Iris pigment epithelial cell (primary cell): ENCODE results near the gene C1QTNF12.
A peak's percentile ranks its signal among the peaks of the same experiment; 100 is the strongest.

Source experiments
- DNase-seq: peaks from one replicate; pipeline ENCODE4 v3.0.0-alpha.2; 2011; ENCODE audit warnings: low read depth

Gene C1QTNF12

DNA sequence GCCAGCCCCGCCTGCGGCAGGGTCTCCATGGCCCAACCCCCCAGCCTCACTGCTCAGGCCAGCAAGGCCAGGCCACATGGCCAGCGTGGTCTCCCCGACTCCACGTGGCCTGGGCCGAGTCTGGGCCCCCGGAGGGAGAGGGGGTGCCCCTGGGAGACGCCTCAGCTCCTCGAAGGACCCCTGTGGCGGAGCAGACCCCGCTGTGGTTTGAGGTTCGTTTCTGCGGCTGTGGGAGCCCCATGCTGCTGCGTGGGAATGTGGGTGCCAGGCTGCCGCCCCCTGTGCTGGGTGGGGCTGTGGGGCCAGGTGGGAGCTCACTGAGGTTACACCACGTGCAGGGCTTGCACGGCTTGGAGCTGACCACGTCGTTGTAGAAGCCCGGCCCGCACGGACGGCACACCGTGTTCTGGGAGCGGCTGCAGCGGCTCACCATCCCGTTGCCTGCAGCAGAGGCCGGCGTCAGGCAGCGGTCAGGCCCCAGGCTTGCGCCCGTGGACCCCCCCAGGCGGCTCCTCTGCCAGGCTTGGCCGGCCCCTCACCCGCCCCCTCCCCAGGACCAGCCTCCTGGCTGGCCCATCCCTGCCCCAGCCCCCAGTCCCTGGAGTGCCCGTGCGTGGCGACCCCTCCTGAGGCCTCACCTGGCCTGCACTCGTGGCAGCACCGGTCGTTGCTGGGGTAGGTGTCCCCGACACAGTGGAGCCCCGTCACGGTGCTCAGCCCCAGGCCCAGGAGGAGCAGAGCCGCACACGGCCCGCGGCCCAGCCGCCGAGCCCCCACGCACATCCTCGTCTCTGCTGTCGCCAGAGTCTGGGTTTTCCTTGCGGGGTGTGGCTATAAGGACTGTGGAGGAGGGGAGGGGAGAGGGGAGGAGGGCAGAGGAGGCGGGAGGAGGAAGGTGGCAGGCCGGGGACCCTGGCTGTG, 32.9 kb downstream of the C1QTNF12 start, which contains the start of gene TNFRSF4:
Gene TNFRSF4 (minus strand): TSS at position 809 of the 921 bp plus-strand sequence. CDS start 26 bp downstream, at position 783.
- no peak for DNase-seq

DNA sequence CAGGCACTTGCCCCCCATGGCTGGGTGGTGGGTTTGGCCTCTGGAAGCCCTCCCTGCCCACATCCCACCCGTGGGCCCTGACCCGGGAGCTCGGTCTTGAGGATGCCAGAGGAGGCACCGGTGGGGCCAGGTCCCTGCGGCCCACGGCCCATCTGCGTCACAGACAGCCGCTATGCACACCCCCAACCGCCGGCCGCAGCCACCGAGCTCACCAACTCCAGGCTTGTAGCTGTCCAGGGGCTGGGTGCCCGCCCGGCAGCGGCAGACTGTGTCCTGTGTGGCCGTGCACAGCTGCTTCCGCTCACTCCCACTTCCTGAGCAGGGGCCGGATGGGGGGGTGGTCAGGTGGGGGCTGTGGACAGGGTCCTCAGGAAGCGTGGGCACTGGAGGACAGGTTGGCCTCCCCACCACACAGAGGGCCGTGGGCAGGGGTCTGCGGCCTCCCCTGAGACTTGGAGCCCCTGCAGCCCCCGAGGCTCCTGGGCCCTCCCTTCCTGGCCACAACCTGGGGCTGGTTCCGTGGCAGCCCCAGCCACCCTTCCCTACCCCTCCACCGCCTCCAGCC, 33.7 kb downstream of the C1QTNF12 start:
- no peak for DNase-seq

DNA sequence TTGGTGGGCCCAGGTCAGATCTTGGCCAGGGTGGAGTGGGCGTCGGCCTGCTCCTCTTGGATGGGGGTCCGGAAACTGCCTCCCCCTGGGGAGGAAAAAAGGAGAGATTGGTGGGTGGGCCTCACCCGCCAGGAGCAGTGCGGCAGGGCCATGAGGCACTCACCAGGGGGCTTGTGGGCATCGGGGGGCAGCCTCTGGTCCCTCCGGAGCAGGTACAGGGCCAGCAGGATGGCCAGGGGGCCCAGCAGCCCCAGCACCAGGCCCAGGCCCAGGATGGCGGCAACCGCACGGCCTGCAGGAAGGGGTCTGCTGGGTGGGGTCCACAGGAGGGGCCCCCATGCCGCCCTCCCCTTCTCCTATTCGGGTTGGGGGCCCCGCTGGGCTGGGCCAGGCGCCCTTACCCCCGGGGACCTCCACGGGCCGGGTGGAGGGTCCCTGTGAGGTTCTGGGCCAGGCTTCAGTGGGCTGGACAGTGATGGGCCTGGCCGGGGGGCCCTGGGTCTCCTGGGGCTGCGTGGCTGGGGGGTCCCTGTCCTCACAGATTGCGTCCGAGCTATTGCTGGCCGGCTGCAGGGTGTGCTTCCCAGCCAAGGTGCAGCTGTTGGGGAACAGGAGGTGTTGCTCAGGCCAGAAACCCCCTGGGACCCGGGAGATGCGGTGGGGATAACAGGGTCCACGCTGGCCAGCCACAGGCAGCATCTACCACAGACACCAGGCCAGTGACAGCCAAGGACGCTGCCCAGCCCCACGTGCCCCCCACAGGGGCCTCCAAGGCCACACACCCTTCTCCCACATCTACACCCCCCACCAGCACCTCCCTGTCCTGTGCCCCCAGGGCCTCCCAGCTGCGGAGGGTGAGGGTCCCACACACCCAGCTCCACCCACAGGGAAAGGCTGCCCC, 34.7 kb downstream of the C1QTNF12 start:
- no peak for DNase-seq

DNA sequence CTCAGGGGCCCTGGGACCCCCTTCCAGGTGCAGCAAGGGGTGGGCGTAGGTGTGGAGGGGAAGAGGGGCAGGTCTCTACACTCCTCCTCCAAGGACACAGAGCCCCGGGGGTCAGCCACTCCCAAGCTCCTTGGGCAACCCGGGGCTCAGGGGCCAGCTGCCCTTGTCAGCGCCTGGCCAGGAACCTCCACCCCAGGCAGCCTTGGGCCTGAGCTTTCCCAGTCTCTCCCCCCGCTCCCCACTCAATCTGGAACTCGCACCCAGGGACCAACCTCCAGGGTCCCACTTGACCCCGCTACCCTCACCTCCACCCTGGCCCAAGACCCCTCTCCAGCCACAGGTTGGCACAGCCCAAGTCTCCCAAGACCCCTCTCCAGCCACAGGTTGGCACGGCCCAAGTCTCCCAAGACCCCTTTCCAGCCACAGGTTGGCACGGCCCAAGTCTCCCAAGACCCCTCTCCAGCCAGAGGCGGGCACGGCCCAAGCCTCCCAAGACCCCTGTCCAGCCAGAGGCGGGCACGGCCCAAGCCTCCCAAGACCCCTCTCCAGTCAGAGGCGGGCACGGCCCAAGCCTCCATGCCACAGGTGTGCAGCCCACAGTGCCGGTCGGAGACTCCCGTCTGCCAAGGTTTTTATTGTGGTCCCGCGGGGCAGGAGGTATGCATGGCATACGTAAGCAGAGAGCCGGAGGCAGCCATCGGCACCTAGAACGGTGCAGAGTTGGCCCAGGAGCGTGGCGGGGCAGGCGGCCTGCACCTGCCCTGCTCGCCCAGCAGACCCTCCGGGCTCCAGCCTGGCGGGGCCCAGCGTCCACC, 35.6 kb downstream of the C1QTNF12 start:
- DNase-seq: no peak

DNA sequence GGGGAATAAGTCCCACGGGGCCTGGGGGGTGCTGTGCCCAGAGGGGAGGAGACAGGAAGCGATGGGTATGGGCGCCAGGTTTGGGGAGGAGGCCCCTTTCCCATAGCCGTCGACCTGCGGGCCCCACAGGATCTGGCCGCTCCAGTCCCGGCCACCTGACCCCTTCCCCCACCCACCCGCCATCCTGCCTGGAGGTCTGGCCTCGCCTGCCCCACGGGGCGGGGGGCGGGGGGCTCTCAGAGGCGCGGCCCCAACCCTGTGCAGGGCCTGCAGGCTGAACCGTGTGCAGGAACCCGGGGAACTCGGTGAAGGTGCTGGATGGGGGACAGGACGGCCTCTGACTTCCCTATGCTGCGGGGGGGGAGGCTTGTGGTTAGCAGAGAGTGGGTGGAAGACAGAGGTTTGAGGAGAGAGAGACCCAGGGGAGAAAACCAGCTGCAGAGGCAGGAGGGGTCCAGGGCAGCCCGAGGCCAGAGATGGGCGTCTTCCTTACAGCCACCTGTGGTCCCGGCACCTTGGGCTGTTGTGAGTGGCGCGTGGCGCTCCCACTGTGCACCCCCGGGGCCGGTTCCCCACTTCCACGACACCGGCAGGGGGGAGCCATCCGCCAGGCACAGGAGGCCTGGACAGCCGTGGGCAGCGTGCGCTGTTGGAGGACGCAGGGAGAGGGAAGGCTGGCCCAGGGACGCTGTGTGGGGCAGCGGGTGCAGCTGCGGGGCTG, 37.6 kb downstream of the C1QTNF12 start:
- peak; percentile 21 for DNase-seq

DNA sequence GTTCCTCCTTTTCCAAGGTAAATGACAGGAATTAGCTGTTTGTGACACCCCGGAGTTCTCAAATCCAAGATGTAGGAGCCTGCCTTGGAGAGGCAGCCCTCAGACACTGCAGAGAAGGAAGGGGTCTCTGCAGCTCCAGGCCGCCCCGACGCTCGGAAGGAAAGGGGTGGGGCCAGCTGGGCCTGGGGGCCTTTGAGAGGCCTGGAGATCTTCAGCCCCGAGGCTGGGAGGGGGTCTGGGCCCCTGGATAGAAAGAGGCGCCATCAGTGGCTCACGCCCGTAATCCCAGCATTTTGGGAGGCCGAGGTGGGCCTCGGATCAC, 39.0 kb downstream of the C1QTNF12 start:
- no peak for DNase-seq

DNA sequence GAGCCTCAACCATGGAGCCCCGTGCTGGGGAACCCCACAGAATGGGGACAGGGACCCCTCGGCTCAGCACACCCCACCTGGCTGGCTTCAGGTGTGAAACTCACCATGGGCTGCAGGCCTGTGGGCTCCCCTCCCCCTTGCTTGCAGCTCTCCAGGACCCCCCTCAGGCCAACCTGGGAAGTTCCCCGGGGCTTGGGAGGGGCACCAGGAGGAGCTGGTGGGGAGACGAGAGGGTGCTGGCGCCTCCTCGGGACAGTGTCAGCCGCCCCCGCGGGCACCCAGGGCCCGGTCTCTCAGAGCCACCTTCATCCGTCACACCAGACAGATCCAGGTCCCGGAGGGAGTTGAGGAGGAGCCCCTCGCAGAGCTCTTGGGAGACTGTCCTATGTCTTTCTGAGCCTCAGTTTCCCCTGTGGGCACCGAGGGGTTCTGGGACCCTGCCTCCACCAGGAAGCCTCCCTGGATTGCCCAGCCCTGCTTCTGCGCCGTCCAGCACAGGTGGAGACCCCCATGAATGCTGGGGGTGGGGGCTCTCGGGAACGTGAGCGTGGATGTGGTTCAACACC, 39.5 kb downstream of the C1QTNF12 start:
- DNase-seq: no peak

DNA sequence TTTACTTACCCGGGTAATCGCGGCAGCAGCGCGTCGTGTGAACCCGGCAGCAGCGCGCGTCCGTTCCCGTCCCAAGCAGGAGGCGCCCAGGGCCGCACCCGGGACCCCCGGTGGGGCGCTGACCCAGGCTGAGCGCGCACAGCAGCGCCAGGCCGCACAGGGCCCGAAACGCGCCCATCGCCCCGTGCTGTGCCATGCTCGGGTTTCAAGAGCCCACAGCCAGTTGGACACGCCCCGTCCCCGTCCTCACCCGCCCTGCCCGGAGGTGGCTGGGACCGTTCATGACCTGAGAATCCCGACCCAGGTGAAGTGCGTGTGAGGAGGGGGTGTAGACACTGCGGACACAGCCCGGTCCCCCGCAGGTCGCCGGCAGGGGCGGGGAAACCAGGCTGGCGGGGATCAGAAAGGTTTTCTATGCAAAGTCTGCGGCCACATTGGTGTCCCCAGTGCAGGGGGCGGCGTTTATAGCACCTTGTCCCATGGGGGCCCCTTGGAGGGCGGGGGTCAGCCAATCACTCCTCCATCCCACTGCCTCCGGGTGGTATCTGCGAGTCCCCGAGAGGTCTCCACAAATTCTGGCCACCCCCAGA, 40.1 kb downstream of the C1QTNF12 start, which contains the start of gene TNFRSF18:
Gene TNFRSF18 (minus strand): TSS at position 217 of the 590 bp plus-strand sequence. CDS start 21 bp downstream, at position 196.
- DNase-seq: no peak

DNA sequence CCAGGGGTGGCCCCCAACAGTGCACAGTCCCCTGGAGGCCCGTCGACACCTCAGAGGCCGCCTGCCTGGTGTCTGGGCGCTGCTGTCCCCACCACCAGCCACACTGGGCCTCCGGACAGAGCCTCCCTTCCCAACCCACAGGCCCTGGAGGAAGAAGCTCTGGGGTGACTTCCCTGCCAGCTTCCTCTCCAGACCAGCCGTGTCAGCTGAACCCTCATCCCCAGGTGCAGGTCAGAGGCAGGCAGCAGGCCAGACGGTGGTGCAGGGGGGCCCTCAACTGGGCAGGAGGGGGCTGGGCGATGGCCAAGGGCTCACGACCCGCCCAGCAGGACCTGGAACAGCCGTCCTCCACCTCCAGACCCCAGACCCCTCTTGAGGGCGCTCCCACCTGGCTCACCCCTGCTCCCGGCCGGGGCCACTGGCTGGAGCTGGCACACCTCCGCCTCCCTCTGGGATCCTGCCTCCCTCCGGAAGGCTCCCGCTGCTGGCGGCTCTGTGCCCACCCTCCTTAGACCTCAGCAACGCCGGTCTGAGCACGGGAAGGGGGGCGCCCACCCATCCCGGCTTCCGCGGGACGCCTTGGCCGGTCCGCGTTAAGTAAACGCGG, 40.6 kb downstream of the C1QTNF12 start:
- no peak for DNase-seq

DNA sequence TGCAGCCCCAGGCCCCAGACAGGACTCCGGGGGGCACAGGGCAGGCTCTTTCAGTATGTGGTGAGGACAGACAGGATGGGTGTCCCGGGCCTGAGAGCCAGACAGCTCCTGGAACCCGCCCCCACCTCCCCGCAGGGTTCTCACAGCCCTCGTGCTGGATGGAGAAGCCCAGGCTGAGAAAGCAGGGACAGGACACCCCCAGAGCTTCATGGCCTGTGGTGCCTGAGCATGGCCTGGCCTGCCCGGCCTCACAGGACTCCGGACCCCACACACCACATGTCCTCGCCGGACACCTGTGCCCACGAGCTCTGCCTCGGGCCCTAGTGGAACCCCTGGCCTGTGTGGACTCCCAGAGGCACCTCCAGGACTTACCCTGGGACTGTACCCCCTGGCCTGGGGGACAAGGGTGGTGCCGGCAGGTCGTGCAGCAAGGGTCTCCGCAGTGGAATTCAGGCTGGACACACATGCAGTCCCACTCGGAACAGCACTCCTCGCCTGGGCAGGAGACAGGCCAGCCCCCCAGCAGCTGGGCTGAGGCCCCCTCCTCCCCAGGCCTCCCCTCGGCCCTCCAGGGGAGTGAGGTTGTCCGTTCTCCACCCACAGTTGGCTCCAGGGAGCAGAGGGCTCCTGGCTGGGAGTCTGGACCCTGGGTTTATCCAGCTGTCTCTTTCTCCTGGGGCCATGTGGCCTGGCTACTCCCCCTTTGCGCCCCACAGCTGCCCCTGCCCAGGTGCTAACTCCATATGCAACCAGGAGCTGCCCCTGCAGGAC, 41.3 kb downstream of the C1QTNF12 start:
- no peak for DNase-seq

DNA sequence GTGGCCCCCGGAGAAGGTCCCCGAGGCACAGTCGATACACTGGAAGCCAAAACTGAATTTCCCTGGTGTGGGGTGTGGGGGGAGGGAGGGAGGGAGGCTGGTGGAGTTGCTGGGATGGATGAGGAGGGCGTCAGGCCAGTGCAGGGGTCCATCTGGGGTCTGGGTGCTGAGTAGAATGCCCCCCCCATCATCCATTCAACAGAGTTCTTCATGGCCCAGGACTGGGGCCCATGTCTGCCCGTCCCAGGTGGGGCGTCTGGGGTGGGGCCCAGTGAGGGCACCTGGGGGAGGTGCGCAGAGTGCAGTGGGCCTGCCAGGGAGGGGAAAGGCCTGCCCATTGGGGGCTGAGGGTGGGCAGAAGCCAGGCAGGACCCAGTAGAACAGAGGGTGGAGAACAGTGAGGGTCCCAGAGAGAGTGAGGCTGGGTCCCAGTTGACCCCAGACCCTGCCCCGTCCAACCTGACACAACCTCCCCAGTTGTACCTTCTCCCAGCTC, 42.0 kb downstream of the C1QTNF12 start:
- DNase-seq: no peak

DNA sequence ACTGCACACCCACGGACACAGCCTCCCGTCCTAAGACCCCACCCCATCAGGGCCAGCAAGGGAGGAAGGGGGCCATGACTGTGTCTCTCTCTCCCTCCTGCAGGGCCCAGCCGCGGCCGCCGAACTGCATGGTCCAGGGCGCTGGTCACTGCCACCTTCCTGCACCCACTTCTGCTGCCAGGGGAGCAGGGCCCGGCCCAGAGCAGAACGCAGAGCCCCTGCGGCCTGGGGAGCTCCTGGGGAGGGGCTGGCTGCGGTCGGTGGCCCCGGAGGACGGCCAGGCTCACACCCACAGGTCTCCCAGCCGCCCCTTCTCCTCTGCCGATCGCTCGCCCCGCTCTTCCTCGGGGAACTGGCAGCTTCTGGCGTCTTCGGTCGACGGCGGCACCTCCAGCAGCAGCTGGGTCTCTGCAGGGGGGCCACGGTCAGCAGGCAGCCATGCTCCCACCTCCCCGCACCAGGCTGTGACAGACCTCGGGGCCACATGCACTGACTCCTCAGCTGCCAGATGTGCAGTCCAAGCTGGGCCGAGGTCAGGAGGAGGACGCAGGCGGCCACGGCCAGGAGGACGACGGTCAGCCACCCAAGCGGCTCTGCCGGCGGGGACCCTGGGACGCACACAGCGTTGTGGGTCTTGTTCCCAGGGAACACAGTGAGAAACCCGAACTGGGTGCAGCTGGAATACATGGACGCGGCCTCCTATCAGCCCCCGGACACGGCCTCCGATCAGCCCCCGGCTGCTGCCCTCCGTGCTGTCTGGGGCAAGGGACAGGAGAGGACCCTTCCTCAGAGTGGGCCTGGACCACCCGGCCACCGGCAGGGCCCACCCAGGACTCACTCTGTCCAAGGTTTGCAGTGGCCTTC, 42.7 kb downstream of the C1QTNF12 start:
- DNase-seq: no peak

DNA sequence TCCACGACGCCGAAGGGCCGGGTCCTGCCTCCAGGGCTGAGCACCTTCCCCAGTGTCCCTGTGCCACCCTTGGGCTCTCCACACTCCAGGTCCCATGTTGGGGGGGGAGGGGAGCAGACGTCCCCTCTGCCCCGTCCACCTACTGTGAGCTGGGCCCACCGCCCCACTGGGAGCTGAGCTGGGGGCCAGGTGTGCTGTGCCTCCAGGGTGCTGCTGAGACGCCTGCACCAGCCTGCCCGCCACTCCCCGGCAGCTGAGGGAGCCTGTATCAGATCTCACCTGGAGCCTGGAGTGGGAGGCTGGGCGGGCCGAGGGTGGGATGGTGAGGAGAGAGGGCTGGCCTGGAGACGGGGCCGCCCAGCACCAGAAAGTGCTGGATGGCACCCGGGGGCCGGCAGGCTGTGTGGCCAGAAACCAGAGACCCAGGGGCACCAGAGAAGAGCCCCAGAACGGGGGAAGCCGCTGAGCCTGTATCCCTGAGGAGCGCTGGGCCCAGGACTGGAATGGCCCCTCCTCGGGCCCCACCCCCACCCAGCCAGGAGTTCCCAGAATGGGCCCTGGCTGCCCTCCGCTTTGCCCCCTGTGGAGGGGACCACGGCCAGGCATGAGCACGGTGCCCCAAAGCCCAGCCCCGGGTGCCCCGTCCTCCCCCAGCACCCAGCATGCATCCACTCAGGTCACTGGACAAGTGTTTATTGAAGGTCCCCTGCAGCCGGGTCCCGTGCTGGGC, 43.5 kb downstream of the C1QTNF12 start:
- no peak for DNase-seq

DNA sequence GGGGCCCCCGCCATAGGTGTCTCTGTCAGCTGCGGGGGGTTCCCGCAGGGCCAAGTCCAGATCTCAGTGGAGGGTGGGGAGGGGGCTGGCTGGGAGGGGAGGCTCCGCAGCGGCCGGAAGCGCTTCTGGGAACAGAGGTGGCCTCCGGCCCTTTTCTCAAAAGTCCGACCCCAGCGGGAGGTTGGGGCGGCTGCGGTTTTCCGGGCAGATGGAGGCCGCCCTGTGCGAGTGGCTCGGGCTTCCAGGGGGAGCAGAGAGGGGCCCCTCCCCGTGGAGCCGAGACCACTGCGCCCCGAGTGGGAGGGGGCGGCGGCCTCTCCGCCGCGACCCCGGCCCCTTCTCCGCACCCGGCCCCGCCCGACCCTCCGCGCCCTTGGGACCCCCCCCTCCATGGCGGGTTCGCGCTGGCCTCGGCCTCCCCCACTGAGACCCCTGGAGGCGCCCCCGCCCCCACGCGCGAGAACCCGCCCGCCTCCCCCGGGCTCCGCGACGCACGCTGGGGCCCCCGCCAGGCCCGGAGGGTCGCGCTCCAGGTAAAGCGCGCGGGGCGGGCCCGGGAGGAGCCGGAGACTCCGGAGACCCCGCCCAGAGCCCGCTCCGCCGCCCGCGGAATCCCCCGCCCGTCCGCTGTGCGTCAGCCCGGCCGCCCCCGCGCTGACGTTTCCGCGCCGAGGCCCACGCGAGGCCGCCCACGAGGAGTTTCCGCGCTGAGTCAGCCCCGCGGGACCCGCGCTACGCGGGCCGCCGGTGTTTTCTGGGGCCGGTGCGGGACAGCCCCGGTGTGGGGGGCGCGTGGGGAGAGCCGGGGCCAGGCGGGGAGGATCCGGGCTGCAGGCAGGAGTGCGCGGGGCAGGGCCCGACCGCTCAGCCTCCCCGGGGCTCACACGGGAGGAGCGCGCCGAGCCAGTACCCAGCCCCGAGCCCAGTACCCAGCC, 45.4 kb downstream of the C1QTNF12 start:
- DNase-seq: peak; percentile 64

DNA sequence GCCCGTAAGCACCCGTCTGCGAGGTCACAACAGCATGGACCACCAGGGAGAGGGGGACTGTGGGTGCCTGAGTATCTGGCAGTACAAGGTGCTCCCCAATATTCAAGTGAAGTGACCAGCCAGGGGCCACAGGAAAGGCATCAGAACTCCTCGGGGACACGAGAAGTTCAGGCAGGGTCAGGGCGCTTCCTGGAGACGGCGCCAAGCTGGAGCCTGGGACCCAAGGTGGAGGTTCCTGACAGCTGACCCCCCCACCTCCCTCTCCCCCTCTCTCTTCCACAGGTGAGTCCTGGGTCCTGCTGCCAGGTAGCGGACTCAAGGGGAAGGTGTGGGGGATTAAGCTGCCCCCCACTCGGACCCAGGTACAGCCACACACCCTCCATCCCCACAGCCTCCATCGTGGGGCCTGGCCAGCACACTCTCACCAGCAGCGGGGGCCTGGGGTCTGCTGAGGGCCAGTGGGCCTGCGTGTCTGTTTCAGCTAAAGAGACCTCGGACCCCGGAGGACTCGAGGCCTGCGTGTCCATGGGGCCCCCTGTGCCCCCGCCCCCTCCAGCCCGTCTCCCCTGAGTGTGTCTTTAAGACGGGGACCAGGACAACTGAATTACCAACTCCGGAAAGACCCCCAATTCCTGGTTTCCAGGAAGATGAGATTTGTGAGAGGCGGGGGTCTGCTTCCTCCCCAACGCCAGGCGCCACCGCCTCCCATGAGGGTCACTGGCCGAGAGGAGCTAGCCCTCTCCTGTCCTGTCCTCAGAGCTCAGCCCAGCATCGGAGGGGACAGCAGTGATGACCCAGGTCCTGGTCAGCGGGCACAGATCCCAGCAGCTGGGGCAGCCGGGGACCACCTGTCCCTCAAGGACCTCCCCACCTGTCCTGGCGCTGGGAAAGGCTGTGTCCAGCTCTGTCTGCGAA, 46.3 kb downstream of the C1QTNF12 start:
- no peak for DNase-seq
